GM12874 (cell line): Measurements from ENCODE around the gene TPPP2.

Experiments used
- CTCF ChIP-seq: IDR thresholded peaks from 2 replicates; pipeline ENCODE4 v1.5.1; 2011; ENCODE audit warnings: low read depth, mild to moderate bottlenecking, control low read depth, low read length, moderate library complexity; ENCODE audit not compliant: insufficient read depth

The TPPP2 gene

DNA sequence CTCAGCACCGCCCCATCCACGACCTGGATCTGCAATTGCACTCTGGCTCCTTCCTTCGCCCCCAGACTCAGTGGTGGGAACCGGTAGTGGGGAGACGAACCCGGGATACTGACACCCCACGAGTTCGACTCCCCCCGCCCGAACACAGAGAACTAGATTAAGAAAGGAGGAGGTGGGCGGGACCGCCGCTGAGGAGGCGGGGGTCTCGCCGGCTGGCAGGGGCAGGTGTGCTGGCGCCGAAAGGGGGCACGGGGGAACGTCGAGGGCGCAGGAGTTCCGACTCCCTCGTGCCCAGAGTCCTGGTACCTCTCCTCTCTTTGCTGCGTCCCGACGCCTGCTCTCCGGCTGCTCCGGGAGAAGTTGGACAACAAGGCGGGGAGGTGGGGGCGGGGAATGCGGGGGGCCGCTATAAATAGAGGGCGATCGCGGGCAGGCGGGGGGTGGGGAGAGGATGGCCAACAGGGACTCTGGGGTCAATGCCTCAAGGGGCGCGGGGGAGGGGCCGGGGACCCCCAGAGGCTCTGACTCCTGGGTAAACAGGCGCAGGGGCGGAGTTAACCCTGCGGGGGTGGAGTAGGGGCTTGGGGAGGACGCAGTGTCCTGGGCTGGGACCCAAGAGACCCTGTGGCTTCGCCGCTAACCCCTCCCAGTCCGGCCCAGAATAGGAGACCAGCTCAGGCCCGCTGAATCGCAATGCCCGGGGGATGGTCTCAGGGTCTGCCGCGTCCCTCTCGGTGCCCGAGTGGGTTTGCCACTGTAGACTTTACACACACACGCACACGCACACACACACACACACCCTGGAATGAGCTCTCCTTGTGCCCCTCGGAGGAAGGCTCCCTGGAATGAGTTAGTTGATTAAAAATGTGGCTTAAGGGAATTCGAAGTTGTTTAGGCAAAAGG lies 4.4 kb upstream of the TPPP2 start:
- TF ChIP-seq CTCF = no peak

GRCh38 chr14:21026274-21026987 lies 3.6 kb upstream of the TPPP2 start:
- no peak for TF ChIP-seq CTCF

DNA sequence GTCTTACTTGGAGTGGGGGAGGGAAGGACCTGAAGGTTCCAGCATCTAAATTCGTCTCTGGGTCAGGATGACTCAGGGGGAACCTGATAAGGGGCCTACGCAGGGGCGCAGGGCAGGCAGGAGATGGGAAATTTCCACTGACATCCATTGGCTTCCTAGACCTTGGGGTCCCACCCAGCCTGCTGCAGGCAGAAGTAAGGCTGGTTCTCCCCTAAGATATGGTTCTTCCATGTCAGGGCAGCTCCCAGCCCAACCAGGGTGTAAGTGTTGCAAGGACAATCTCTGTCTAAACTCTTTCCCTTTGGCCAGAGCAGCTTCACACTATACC lies 3.1 kb upstream of the TPPP2 start:
- TF ChIP-seq CTCF = no peak

GRCh38 chr14:21030531-21030930 lies 514 bp downstream of the TPPP2 start:
- no peak for TF ChIP-seq CTCF

- TF ChIP-seq CTCF = no peak
These were observed 2.5 kb downstream of the TPPP2 start for GRCh38 chr14:21032326-21033132.

- TF ChIP-seq CTCF = no peak
These were observed 3.2 kb downstream of the TPPP2 start for GRCh38 chr14:21033133-21033698.

DNA sequence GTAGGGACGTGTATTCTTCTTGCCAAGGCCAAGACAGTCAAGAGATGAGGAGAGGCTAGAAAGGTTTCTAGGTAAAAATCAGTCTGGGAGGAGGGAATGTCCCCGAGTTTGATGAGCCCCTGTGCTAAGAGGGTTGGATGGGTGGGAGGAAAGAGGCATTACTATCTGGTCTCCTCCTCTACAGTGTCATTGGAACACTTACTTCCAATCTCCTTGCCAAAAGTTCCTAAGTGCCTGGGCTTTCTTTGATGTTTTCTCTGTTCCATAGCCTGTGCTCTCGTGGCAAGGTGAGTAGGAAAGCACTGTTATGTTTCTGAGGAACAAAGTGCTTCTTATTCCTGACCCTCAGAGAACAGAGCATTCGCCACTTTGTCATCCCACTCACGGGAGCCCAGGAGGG lies 4.7 kb downstream of the TPPP2 start, which contains the start of gene RNASE13:
Gene RNASE13, minus strand, starts transcription at position 101 of the 400 bp plus-strand sequence. CDS start 519 bp downstream, outside the sequence.
- TF ChIP-seq CTCF = no peak
